MCF 10A (cell line): ENCODE measurements around the gene NEO1. TPM values are rescaled to one million over a fixed set of nuclear protein-coding genes. Genes with fewer than 3 reads are reported as not detected.
A peak's percentile ranks its signal among the peaks of the same experiment; 100 is the strongest.
"Not testable (repeated sequence)": the region's sequence is repeated elsewhere in the genome, so short reads cannot be mapped to it uniquely, and the experiment has no call there.

Experiments used
- BruUV-seq: library from RNA; stranded (reverse); fragments of 400-500 nt; replicated peaks from 2 replicates; lab custom pipeline; 2021; lab: Mats Ljungman, UMichigan
- CTCF ChIA-PET: fragments of 300-600 bp; sonication (Branson Sonifier 250); formaldehyde crosslinking; extraction: SDS; loops from one replicate; lab custom pipeline; 2021; ENCODE audit warnings: antibody characterized with exemption, inconsistent platforms; lab: Yijun Ruan, JAX
- POLR2A ChIA-PET: fragments of 300-600, 350-650 bp; sonication (Branson Sonifier 250); formaldehyde crosslinking; extraction: SDS; loops from one replicate; lab custom pipeline; 2020; ENCODE audit warnings: antibody characterized with exemption, inconsistent platforms; lab: Yijun Ruan, JAX
- DNase-seq: peaks from one replicate; pipeline ENCODE4 v3.0.0-alpha.2; 2018; ENCODE audit not compliant: unreplicated experiment
- H3K27ac Mint-ChIP-seq: one replicate; pipeline ENCODE4 v1.8.0; 2022; ENCODE audit warnings: mild to moderate bottlenecking, low read depth, mixed read lengths; ENCODE audit not compliant: unreplicated experiment
- H3K27me3 Mint-ChIP-seq: one replicate; pipeline ENCODE4 v1.8.0; 2022; ENCODE audit warnings: mixed read lengths; ENCODE audit not compliant: insufficient read depth, unreplicated experiment
- H3K36me3 Mint-ChIP-seq: one replicate; pipeline ENCODE4 v1.8.0; 2022; ENCODE audit warnings: mild to moderate bottlenecking, moderate library complexity, mixed read lengths; ENCODE audit not compliant: insufficient read depth, unreplicated experiment
- H3K4me1 Mint-ChIP-seq: one replicate; pipeline ENCODE4 v1.8.0; 2022; ENCODE audit warnings: mixed read lengths; ENCODE audit not compliant: insufficient read depth, unreplicated experiment
- H3K4me3 Mint-ChIP-seq: one replicate; pipeline ENCODE4 v1.8.0; 2022; ENCODE audit warnings: mild to moderate bottlenecking, moderate library complexity, mixed read lengths; ENCODE audit not compliant: unreplicated experiment
- H3K9me3 Mint-ChIP-seq: one replicate; pipeline ENCODE4 v1.8.0; 2022; ENCODE audit warnings: mixed read lengths; ENCODE audit not compliant: unreplicated experiment
- CTCF ChIP-seq: fragments of 200-600 bp; IDR thresholded peaks from one replicate; pipeline ENCODE4 v1.8.0; 2022; ENCODE audit warnings: antibody characterized with exemption, mild to moderate bottlenecking; ENCODE audit not compliant: unreplicated experiment
- intact Hi-C: fragments of 100-400 bp; cut with micrococcal nuclease; formaldehyde crosslinking; loops from 2 replicates; pipeline ENCODE4 v1.14.1; 2022
- total RNA-seq: library from RNA; stranded (reverse); gene quantifications from 2 replicates; pipeline ENCODE4 v1.2.3, GENCODE V29; 2022

The NEO1 gene
- total RNA-seq, 1 experiment from 2014 or later: 13.2 TPM

- Mint-ChIP-seq H3K36me3 (peaks cover 7% of the 10 kb centered on the region), H3K4me1 (peaks cover 10% of the 10 kb centered on the region), H3K9me3 (peaks cover 8% of the 10 kb centered on the region), H3K4me3 (no peak overlapping the region), H3K27ac (peak overlapping the region; percentile 71), H3K27me3 (no peaks in the 10 kb centered on the region)
- BruUV-seq: no TSS peak
- ChIA-PET POLR2A (interaction anchor here (1.2 to 1.3 kb wide), 2 partner anchors 9 to 11 kb away, joined by 3 to 4 read pairs; no protein-coding TSS in a partner anchor), CTCF (no interaction called here)
- no peak for TF ChIP-seq CTCF
- intact Hi-C loops: no loop called here
- DNase-seq: no peak
These were observed 113.2 kb downstream of the NEO1 start for GRCh38 chr15:73165435-73165834.

GRCh38 chr15:73165844-73166243 lies 113.6 kb downstream of the NEO1 start:
- BruUV-seq: no TSS peak
- Mint-ChIP-seq H3K27ac (peak overlapping the region; percentile 71), H3K27me3 (no peaks in the 10 kb centered on the region), H3K4me1 (peaks cover 10% of the 10 kb centered on the region), H3K36me3 (peaks cover 7% of the 10 kb centered on the region), H3K9me3 (peaks cover 8% of the 10 kb centered on the region), H3K4me3 (no peak overlapping the region)
- no peak for TF ChIP-seq CTCF
- DNase-seq: peak; percentile 23
- POLR2A ChIA-PET: interaction anchor here (1.2 to 1.3 kb wide), 2 partner anchors 9 to 10 kb away, joined by 3 to 4 read pairs; no protein-coding TSS in a partner anchor
- CTCF ChIA-PET: interaction anchor here (0.6 kb wide), 1 partner anchor 330 kb away, joined by 4 read pairs; no protein-coding TSS in a partner anchor
- intact Hi-C loops: no loop called here

DNA sequence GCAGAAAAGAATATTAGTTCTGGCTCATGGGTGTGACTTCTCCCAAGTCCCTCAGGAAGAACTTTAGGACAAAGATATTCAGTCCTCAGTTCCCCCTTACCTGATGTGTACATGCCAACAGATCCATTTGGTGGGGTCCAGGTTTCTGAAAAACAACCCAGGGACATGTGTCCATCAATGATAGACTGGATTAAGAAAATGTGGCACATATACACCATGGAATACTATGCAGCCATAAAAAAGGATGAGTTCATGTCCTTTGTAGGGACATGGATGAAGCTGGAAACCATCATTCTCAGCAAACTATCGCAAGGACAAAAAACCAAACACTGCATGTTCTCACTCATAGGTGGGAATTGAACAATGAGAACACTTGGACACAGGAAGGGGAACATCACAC lies 114.4 kb downstream of the NEO1 start:
- CTCF ChIA-PET, BruUV-seq, H3K9me3 Mint-ChIP-seq, DNase-seq, H3K27me3 Mint-ChIP-seq, H3K36me3 Mint-ChIP-seq, intact Hi-C loops, H3K4me3 Mint-ChIP-seq: not testable (repeated sequence)
- POLR2A ChIA-PET: interaction anchor here (0.6 to 1.3 kb wide), 2 partner anchors 10 to 18 kb away, joined by 3 to 4 read pairs; no protein-coding TSS in a partner anchor
- Mint-ChIP-seq H3K4me1 (peaks cover 10% of the 10 kb centered on the region), H3K27ac (peak overlapping the region; percentile 71)

DNA sequence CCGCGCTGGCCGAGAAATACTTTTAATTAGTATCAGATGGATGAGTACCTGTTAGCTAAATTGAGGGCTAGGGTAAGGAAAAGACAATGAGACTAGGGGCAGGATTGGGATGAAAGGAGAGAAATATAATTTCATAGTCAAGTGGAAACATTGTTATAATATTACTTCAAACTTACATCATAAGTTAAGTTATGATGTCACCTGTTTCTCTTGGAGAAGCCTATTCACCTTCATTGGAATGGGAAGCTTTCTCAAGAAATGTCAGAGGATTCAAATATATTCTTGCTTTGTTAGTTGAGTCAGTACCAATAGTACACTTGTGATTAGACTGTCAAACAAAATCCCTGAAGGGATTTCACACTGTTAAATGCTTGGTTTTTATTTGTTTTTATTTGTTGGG lies 116.2 kb downstream of the NEO1 start:
- Mint-ChIP-seq H3K9me3 (peaks cover 8% of the 10 kb centered on the region), H3K36me3 (peaks cover 7% of the 10 kb centered on the region), H3K4me3 (no peak overlapping the region), H3K27ac (no peak overlapping the region), H3K27me3 (no peaks in the 10 kb centered on the region), H3K4me1 (peaks cover 10% of the 10 kb centered on the region)
- ChIA-PET POLR2A (interaction anchor here (0.7 kb wide), 1 partner anchor 203 kb away, joined by 3 read pairs; no protein-coding TSS in a partner anchor), CTCF (no interaction called here)
- intact Hi-C loops: no loop called here
- TF ChIP-seq CTCF: no peak
- no TSS peak for BruUV-seq
- DNase-seq: no peak
